Esophagus muscularis mucosa (tissue), 4 donors: ENCODE data around the gene RERG. TPM values are rescaled to one million over a fixed set of nuclear protein-coding genes. Genes with fewer than 3 reads are reported as not detected.

Source experiments
- DNase-seq: peaks from one replicate; pipeline ENCODE4 v3.0.0-alpha.2; 2017; ENCODE audit errors: extremely low spot score
- H3K27ac ChIP-seq, 4 donors: fragments of 200-600 bp; sonication (generic); replicated peaks in 1 of 4; 1 replicate in 3 of 4; 2 replicates in 1 of 4; pipeline ENCODE4 v1.5.1; 2016 to 2019; ENCODE audit warnings: mild to moderate bottlenecking in 1 of 4
- H3K27me3 ChIP-seq, 4 donors: fragments of 200-600 bp; sonication (generic); one replicate each; pipeline versions ENCODE4 v1.5.1 to v1.6.0; 2016 to 2019
- H3K36me3 ChIP-seq, 4 donors: fragments of 200-600 bp; sonication (generic); one replicate each; pipeline ENCODE4 v1.5.1; 2016 to 2019
- H3K4me1 ChIP-seq, 4 donors: fragments of 200-600 bp; sonication (generic); one replicate each; pipeline ENCODE4 v1.5.1; 2016 to 2019
- H3K4me3 ChIP-seq, 4 donors: fragments of 200-600 bp; sonication (generic); 1 replicate in 2 of 4; 2 replicates in 2 of 4; pipeline ENCODE4 v1.5.1; 2016 to 2019; ENCODE audit warnings: mild to moderate bottlenecking in 4 of 4, moderate library complexity in 1 of 4
- H3K9me3 ChIP-seq, 4 donors: fragments of 200-600 bp; sonication (generic); 1 replicate in 3 of 4; 2 replicates in 1 of 4; pipeline ENCODE4 v1.5.1; 2016 to 2019
- CTCF ChIP-seq, 3 experiments: fragments of 200-600 bp in 2 of 3; fragments of 450-650 bp in 1 of 3; sonication (generic) in 2 of 3; IDR thresholded peaks; one replicate each; pipeline ENCODE4 v1.5.1; 2017 to 2019; ENCODE audit warnings: antibody characterized with exemption in 3 of 3, mild to moderate bottlenecking in 2 of 3, moderate library complexity in 1 of 3
- EP300 ChIP-seq: sonication (generic); formaldehyde crosslinking; IDR thresholded peaks from one replicate; pipeline ENCODE4 v1.6.1; 2017; ENCODE audit warnings: antibody characterized with exemption
- POLR2A ChIP-seq: fragments of 450-650 bp; IDR thresholded peaks from one replicate; pipeline ENCODE4 v1.6.1; 2017; ENCODE audit warnings: antibody characterized with exemption, moderate library complexity, mild to moderate bottlenecking, low read depth
- POLR2AphosphoS5 ChIP-seq, 2 donors: sonication (generic); formaldehyde crosslinking; IDR thresholded peaks; one replicate each; pipeline ENCODE4 v1.6.1; 2017; ENCODE audit warnings: antibody characterized with exemption in 2 of 2
- WGBS: methylation state at CpG from one replicate; pipeline ENCODE4 v1.1.5; 2018; 5-methylcytosine and 5-hydroxymethylcytosine counted together
- intact Hi-C: fragments of 100-400 bp; cut with DNase I; formaldehyde crosslinking; loops from one replicate; pipeline ENCODE4 v1.15.1; 2023
- total RNA-seq, 4 donors: library from RNA; depleted of rRNA; stranded (reverse); fragments of >200 nt; gene quantifications; one replicate each; pipeline versions ENCODE4 v1.1.0 to v1.2.1, GENCODE V29; 2016

Gene RERG
- total RNA-seq, 4 donors from 2014 or later: 5.0 to 15.4 (median 12.7) TPM

GRCh38 chr12:15201056-15201455, 20.2 kb downstream of the RERG start:
- H3K4me3 ChIP-seq: no peak overlapping the region
- no peaks in the 10 kb centered on the region for H3K27me3 ChIP-seq
- TF ChIP-seq POLR2AphosphoS5 (IDR thresholded peaks at IDR 0.05): no peak
- TF ChIP-seq EP300: no peak
- TF ChIP-seq POLR2A: no peak
- TF ChIP-seq CTCF (IDR thresholded peaks at IDR 0.05): no peak
- peak overlapping the region; percentile 27 to 49 (median 29) for H3K27ac ChIP-seq
- no peaks in the 10 kb centered on the region for H3K36me3 ChIP-seq
- H3K9me3 ChIP-seq: no peaks in the 10 kb centered on the region
- intact Hi-C loops: no loop called here
- H3K4me1 ChIP-seq: peaks cover 4 to 58% (median 23%) of the 10 kb centered on the region in 4 donors
- 77% methylated on average over 1 of the region's 1 CpG for WGBS
- DNase-seq: no peak

GRCh38 chr12:15200641-15201040, 20.6 kb downstream of the RERG start:
- intact Hi-C loops: no loop called here
- Histone ChIP-seq H3K4me3 (no peak overlapping the region), H3K4me1 (peaks cover 4 to 58% (median 23%) of the 10 kb centered on the region in 4 donors), H3K9me3 (no peaks in the 10 kb centered on the region), H3K36me3 (no peaks in the 10 kb centered on the region), H3K27ac (peak overlapping the region; percentile 27 to 49 (median 29)), H3K27me3 (no peaks in the 10 kb centered on the region)
- no peak for DNase-seq
- no peak for TF ChIP-seq CTCF (IDR thresholded peaks at IDR 0.05)
- no peak for TF ChIP-seq EP300
- no peak for TF ChIP-seq POLR2AphosphoS5 (IDR thresholded peaks at IDR 0.05)
- TF ChIP-seq POLR2A: no peak
- 43% methylated on average over 2 of the region's 2 CpGs for WGBS

GRCh38 chr12:15199930-15200329, 21.3 kb downstream of the RERG start:
- Histone ChIP-seq H3K27ac (no peak overlapping the region), H3K4me1 (peaks cover 4 to 58% (median 23%) of the 10 kb centered on the region in 4 donors), H3K9me3 (no peaks in the 10 kb centered on the region), H3K27me3 (no peaks in the 10 kb centered on the region), H3K36me3 (no peaks in the 10 kb centered on the region), H3K4me3 (no peak overlapping the region)
- no peak for DNase-seq
- no peak for TF ChIP-seq POLR2A
- no peak for TF ChIP-seq CTCF (IDR thresholded peaks at IDR 0.05)
- TF ChIP-seq POLR2AphosphoS5 (IDR thresholded peaks at IDR 0.05): no peak
- TF ChIP-seq EP300: no peak
- intact Hi-C loops: no loop called here
- WGBS: 49% methylated on average over 2 of the region's 2 CpGs

GRCh38 chr12:15196678-15197505, 24.3 kb downstream of the RERG start:
- Histone ChIP-seq H3K27me3 (no peaks in the 10 kb centered on the region), H3K9me3 (no peaks in the 10 kb centered on the region), H3K4me3 (no peak overlapping the region), H3K27ac (peak overlapping the region in 3 of 4 donors; percentile 21 to 28 (median 24)), H3K36me3 (no peaks in the 10 kb centered on the region), H3K4me1 (peaks cover 4 to 76% (median 37%) of the 10 kb centered on the region in 4 donors)
- no peak for DNase-seq
- TF ChIP-seq POLR2AphosphoS5 (IDR thresholded peaks at IDR 0.05) (no peak), CTCF (IDR thresholded peaks at IDR 0.05) (no peak), POLR2A (no peak)
- 81% methylated on average over 3 of the region's 3 CpGs for WGBS
- intact Hi-C loops: no loop called here
